GM19328 (cell line): Measurements from ENCODE around the gene FAH.
A peak's percentile ranks its signal among the peaks of the same experiment; 100 is the strongest.
"Not testable (repeated sequence)": the region's sequence is repeated elsewhere in the genome, so short reads cannot be mapped to it uniquely, and the experiment has no call there.

Source experiments
- ATAC-seq: cut with Tn5 transposase; IDR thresholded peaks from one replicate; pipeline ENCODE4 v1.9.1; 2021; ENCODE audit warnings: mild to moderate bottlenecking, moderate library complexity; ENCODE audit not compliant: unreplicated experiment

The FAH gene

GRCh38 chr15:80152896-80153876, at the start of gene FAH:
Gene FAH (plus strand): TSS chr15:80152999. CDS start chr15:80153055, 56 bp downstream.
- ATAC-seq = peak; percentile 52

DNA sequence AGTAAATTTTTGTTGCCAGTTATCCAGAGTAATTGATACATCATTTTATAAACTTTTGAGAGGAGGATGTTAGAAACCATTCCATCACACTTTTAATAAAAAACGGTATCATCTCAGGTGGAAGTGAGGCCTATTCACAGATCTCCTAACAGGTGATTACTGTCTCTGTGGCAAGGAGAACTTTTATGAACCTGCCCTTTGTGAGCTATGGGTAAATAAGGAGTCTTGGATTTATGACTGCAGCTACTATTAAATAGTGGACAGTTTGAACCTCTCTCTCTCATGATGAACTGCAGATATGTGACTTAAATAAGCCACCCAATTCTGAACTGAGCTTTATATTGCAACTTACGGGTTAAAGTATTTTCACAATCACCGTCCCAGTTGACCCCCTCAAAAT, 47.6 kb upstream of the FAH start:
- ATAC-seq = no peak

DNA sequence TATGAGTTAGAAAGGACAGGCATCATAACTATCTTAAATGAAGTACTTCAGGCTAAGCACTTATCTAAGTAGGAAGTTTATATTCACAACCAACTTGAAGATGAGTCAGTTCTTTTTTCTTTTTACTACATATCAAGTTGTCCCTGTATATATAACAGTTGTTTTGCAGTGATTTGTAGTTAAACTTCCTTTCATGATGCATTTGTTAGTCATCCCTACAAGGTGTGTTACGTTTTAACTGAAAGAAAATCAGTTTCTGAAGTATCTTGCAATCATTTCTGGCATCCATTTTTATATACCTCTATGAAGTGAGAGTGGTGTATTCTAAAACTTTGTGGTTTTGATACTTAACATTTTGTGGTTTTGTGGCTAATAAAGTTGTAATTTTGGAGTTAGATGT, 47.2 kb upstream of the FAH start:
- ATAC-seq = no peak

GRCh38 chr15:80106051-80106450, 46.7 kb upstream of the FAH start:
- no peak for ATAC-seq

GRCh38 chr15:80107204-80107603, 45.6 kb upstream of the FAH start:
- no peak for ATAC-seq

- no peak for ATAC-seq
These were observed 45.0 kb upstream of the FAH start for GRCh38 chr15:80107774-80108173.

DNA sequence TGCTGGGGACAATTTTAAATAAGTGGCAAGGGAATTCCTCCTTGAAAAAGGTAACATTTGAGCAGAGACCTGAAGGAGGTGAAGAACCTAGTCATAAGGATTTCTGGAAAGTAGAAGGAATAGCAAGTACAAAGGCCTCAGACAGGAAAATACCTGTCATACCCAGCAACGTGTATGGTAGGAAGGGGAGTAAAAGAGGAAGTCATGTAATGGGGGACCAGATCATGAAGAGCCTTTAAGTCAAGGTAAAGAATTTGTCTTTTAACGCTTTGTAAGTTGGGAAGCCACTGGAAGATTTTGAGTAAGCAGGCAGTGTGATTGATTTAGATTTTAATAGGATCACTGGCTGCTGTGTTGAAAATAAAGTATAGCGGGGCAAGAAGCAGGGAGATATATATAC, 43.4 kb upstream of the FAH start:
- ATAC-seq = no peak

DNA sequence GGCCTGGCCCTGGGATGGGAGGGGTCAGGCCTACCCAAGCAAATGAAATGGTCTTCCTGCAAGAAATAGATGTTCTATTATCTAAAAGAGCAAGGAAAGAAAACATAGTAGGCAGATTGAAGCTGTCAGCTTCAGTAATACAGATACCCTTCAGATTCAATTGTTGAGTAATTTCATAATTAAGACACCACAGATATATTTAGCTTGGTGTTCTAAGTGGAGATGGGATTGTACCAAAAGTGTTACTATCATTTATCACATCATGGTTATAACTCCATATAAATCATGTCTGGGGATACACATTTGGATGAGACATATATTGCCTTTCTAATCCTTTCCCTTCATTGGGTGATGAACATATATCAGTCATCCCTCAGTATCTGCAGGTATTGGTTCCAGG, 41.9 kb upstream of the FAH start:
- no peak for ATAC-seq

- ATAC-seq = no peak
These were observed 38.7 kb upstream of the FAH start for GRCh38 chr15:80114114-80114513.

DNA sequence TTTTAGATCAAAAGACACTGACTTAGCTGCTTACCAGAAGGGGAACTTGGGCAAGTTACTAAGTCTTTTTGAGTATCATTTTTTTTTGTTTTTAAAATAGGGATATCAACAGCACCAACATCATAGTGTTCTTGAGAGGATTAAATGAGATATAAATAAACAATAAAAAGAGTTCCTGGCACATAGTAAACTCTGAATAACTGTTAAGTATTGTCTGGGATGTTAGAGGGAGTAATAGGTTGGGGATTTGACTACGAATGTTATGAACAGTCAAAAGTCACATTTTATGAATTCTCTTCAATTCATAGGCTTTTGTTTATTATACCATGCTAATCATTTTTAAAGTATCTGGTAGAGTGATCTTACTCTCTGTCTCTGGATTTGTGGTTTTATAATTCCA, 37.8 kb upstream of the FAH start:
- ATAC-seq = no peak

- no peak for ATAC-seq
These were observed 33.8 kb upstream of the FAH start for GRCh38 chr15:80118956-80119355.

DNA sequence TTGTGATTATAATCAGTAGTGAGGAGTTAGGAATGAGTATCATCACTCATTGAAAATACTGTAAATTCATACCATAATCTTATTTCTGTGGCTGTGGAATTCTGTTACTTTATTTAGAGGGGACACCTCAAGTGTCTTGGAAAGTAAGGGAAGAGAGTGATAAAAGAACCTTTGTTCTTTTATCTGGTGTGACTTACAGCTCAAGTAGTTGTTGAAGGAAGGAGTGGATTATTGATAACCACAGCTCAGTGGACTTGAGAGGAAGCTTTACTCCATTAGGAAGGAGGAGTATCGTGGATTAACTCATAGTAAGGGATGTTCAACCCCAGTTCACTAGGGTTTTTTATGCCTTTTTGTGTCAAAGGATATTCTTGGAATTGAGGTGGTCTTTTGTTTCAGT, 32.2 kb upstream of the FAH start:
- no peak for ATAC-seq

DNA sequence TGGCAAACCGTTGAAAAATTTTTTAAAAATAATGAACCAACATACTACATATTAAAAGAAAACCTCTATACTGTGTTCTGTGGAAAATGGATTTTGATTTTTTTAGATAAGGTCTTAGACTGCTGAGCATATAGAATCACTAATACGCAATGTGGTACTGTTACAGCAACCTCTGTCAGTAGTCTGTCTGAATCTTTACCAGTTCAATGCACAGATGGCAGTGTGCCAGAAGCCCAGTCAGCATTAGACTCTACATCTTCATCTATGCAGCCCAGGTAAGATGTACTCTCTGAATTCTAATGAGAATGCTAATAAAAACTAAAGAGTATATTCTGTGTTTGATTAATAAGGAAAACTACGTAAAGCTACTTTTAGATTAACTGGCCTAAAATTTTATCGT, 31.3 kb upstream of the FAH start:
- ATAC-seq = no peak

DNA sequence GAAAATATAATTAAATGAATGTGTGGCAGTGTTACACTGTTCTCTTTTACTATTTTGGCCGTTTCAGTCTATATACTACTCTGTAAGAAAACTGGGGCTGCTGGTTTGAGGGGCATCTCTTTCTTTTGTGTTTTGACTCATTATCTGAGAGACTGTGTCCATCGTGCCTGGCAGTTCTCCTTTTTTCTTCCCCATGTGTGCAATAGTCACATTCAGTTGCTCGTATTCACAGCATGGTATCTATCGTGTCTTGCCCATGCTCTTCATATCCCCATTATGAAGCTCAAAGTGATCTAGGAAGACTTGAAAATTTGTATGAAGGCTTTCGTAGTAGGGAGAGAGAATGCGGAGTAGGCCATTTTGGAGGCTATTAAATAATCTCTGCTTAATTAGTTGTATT, 29.8 kb upstream of the FAH start:
- no peak for ATAC-seq

- ATAC-seq = not testable (repeated sequence)
These were observed 25.5 kb upstream of the FAH start for GRCh38 chr15:80127253-80127652.

- ATAC-seq = no peak
These were observed 24.9 kb upstream of the FAH start for GRCh38 chr15:80127911-80128310.

DNA sequence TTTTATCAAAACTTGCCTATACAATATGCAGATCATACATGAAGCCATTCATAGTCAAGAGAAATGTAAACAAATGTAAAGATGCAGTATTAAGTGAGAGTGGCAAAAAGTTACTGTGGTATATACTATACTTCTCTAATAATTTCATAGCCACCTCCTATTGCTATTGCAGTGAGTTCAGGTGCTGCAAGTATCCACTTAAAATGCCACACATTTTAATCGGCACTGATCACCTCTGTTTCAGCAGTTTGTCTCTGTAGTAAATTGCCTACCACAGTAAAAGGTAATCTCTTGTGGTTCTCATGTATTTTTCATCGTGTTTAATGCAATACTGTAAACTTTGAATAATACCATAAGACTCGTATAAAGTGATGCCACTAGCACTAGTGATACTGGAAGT, 20.4 kb upstream of the FAH start:
- ATAC-seq = no peak

DNA sequence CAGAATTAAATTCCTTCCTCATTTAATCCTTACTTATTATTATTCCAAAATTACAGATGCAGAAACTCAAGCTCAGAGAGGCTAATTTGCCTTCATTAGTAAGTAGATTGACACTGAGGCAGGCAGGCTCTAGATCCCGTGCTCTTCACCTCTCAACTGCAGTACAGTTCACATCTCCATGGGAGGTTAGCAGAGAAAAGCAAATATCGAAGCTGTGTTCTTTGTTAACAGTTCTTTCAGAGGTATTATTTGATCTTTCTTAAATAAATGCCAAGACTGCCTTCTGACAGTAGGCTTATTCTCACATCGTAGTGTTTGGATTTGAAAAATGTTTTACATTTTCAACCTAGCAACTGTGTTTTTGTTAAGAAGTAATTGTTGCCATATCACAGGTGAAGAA, 15.9 kb upstream of the FAH start:
- no peak for ATAC-seq

GRCh38 chr15:80138961-80139360, 13.8 kb upstream of the FAH start:
- no peak for ATAC-seq

DNA sequence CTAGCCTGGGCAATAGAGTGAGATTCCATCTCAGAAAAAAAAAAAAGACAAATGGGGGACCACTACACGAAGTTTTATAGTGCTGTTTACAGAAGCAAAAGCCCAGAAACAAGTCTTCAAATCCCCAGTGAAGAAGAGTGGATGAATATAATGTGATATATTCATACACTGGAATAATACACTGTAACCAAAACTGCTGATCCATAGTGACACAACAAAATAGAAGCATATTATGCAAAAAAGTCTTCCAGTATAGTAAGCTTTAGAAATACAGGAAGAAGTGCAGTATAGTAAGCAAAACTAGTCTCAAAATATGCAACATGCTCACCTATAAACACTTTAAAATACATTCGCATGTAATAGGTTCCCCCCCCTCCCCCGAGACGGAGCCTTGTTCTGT, 11.9 kb upstream of the FAH start:
- ATAC-seq = no peak

- ATAC-seq = no peak
These were observed 10.7 kb upstream of the FAH start for GRCh38 chr15:80141916-80142598.

- no peak for ATAC-seq
These were observed 10.2 kb upstream of the FAH start for GRCh38 chr15:80142646-80143045.
